ENCODE measurements around the gene FADS1.
A peak's percentile ranks its signal among the peaks of the same experiment; 100 is the strongest.

The FADS1 gene

GRCh38 chr11:61846362-61847020, 29.7 kb upstream of the FADS1 start:
- no peak for DNase-seq (ENCODE audit: low read depth)

- DNase-seq (ENCODE audit: low read depth) = no peak
These were observed 28.2 kb upstream of the FADS1 start for GRCh38 chr11:61844909-61845565.

GRCh38 chr11:61842528-61842820, 25.7 kb upstream of the FADS1 start:
- DNase-seq (ENCODE audit: low read depth) = no peak

- no peak for DNase-seq (ENCODE audit: low read depth)
These were observed 25.1 kb upstream of the FADS1 start for GRCh38 chr11:61841636-61842527.

GRCh38 chr11:61840371-61840770, 23.6 kb upstream of the FADS1 start:
- no peak for DNase-seq (ENCODE audit: low read depth)

DNA sequence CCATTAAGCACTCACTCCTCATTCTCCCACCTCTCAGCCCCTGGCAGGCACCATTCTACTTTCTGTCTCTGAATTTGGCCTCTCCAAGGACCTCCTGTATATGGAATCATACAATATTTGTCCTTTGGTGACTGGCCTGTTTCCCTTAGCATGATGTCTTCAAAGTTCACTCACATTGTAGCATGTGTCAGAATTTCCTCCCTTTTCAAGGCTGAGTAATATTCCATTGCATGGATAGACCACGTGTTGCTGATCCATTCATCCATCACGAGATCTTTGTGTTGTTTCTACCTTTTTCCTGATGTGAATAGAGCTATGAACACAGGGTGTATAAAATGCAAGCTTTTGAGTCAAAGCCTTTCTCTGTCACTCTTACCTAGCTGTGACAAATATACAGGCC, 22.9 kb upstream of the FADS1 start:
- DNase-seq (ENCODE audit: low read depth) = no peak

DNA sequence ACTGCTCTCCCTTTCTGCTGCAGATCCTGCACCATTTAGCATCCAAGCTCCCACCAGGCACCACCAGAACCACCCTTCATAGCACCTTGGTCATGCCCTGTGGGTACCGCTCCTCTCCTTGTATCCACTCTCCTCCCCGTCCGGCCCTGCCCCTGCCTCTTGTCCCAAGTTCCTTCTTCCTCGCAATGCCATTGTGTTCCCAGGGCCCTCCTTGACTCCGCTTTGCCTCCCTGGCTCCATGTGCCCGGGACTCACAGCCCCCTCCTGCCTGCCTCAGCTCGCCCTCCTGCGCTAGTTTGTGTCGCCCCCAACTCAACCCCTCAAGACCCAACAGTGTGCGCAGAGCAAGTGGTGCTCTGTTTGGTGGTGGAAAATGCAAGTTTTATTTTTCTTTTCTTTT, 22.1 kb upstream of the FADS1 start:
- DNase-seq (ENCODE audit: low read depth) = no peak

- no peak for DNase-seq (ENCODE audit: low read depth)
These were observed 21.7 kb upstream of the FADS1 start for GRCh38 chr11:61838501-61838900.

GRCh38 chr11:61837411-61838005, 20.7 kb upstream of the FADS1 start:
- DNase-seq (ENCODE audit: low read depth) = no peak

DNA sequence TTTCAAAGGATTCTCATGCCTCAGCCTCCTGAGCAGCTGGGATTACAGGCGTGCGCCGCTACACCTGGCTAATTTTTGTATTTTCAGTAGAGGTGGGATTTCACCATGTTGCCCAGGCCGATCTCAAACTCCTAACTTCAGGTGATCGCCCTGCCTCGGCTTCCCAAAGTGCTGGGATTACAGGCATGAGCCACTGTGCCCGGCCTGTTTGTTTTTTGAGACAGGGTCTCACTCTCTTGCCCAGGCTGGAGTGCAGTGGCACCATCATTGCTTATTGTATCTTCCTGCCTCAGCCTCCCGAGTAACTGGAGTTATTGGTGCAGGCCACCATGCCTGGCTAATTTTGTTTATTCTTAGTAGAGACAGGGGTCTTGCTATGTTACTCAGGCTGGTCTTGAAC, 19.4 kb upstream of the FADS1 start:
- DNase-seq (ENCODE audit: low read depth) = no peak

DNA sequence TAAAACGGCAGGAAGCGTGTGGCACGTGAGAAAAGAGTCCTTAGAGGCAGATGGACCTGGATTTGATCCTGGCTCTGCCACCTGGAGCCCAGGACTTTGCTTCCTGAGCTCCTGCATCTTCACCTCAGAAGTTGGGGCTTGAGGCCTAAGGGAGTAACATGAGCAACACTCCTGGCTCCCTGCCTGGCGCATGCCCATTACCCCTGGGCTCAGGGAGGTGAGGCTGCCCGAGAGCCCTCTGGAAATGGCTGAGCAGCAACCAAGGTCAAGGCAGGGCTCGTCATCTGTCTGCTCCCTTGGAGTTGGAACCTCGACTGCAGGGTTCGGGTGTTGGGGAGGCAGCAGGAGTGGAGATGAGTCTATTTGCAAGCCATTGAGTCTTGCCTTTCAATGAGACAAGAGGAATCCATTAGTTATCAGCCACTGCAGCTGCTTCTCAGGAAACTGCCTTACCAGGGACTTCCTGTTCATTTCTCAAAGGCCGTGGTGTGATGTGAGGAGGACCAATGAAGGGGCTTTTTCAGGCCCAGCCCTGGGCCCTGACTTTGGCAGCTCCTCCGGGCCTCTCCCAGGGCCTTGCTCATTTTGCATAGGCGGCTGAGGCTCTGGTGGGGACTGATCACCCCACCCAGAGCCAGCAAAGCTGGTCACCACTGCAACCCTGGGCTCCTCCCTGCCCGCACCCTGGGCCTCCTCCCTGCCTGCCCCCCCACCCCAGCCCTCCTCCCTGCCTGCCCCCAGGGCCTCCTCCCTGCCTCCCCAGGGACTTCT, 17.7 kb upstream of the FADS1 start:
- no peak for DNase-seq (ENCODE audit: low read depth)

DNA sequence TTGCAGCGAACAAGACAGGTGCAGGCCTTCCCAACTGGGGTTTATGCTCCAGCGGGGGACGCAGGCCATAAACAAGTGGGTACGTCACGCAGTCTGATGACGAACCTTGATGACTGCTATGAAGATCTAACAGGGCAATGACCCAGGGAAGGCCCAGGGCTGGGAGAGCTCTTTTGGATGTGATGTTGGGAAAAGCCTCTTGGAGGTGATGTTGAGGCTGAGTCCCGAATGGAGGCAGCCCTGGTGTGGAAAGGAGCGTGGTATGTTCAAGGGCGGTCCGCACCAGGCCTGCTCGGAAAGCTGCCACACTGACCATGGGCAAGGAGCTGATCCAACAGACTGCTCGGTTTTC, 17.1 kb upstream of the FADS1 start:
- no peak for DNase-seq (ENCODE audit: low read depth)

DNA sequence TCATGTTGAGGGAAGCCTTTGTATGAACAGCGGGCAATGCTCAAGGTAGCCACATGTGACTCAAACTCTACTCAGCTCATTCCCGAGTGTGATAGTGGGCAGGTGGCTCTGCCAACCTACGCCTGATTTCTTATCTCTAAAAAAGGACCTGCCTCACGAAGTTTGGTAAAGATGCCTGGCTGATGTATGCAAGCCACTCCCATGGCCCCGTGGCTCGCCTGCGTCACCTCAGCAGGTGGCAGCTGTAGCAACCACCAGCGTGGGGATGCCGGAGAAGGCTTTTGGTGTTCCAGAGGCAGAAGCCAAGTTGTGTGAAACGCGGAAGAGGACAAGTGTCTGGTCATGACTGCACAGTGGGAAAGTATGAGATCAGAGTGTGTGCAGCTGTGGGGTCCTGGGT, 16.7 kb upstream of the FADS1 start:
- no peak for DNase-seq (ENCODE audit: low read depth)

DNA sequence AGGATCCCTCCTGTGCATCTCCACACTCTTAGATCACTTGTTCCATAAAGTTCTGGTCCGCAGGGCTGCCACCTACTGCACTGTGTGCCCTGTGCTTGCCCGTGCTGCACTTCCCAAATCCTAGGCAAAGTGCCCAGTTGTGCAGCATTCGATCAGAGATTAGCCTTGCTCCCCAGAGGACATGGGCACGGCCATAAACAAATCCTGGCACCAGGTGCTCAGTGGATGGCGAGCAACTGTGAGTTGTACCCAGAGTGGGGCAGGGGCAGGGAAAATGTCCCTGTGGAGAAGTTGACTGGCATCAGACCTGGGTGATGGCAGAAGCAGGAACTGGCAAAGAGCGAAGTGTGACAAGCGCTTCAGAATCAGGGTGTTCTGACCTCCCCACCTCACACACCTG, 16.0 kb upstream of the FADS1 start:
- no peak for DNase-seq (ENCODE audit: low read depth)

DNA sequence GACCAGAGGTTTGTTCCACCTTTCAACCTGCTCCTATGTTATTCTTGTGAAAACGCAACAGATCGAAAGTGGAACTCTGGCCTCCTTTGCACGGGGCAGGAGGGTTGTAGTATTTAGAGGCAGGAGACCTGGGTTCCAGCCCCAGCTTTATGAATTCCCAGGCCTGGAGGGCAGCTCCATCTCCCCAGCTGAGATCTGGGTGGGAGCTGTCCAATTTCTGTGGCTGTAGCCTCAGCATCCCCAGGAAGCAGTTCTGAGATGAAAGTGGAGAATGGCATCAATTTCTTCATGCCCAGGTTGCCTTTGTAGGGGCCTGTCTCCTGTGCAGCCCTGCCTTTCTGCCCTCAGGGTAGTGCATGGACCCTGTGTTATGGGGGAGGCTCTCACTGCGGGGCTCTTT, 15.4 kb upstream of the FADS1 start:
- no peak for DNase-seq (ENCODE audit: low read depth)

- no peak for DNase-seq (ENCODE audit: low read depth)
These were observed 13.7 kb upstream of the FADS1 start for GRCh38 chr11:61830237-61831105.

DNA sequence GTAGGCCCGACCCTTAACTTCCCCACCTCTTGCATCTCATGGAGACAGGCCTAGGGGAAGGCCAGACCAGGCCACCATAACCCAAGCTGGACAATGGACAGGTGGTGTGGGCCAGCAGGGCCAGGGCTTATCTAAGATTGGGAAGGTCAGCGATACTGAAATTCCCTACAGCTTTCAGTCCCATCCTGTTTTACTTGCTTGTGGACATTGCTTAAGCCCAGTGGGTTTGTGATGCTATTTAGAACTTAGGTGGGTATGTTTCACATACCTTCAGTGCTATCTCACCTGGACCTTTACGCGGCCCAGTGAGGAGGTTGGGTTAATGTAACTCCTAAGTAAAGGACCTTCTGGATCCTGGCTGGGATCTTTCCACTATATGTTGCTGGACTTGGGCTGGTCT, 13.0 kb upstream of the FADS1 start:
- DNase-seq (ENCODE audit: low read depth) = no peak

DNA sequence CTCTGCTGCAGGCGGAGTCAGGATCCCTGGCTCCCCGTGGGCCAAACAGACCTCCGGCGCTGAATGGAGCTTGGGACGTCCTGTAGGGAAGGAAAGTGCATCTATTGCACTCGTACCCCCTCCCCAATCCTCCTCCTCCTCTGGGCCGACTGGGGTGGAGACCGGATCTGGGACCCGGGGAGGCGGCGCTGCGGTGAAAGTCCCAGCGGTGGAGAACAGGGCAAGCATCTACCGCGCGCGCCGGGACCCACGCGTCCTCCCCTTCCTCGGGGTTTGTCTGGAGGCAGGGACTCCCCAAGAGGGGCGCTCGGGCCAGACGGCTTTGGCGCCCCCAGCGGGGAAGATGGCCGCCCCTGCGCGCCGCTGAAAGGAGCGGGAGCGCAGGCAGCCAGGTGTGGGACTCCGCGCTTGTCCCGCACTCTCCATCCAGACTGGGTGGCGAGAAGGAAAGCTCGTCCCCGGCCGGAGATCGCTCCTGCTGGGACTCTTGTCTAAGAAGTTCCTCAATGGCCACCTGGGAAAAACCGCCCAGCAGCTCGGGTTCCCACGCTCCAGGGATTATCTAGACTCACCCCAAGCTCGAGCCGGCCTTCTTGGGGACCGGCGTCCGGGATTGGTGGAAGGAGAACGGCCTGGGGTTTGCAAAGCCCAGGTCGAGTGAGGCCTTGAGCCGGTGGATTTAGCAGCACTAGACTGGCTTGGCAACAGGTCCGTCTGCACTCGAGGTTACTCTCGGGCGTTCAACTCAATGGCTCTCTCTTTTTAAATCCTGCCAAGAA, 12.0 kb upstream of the FADS1 start:
- DNase-seq (ENCODE audit: low read depth) = peak; percentile 10

DNA sequence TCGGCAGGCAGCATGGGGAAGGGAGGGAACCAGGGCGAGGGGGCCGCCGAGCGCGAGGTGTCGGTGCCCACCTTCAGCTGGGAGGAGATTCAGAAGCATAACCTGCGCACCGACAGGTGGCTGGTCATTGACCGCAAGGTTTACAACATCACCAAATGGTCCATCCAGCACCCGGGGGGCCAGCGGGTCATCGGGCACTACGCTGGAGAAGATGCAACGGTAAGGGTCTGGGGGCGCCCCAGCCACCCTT, 11.5 kb upstream of the FADS1 start:
- no peak for DNase-seq (ENCODE audit: low read depth)

DNA sequence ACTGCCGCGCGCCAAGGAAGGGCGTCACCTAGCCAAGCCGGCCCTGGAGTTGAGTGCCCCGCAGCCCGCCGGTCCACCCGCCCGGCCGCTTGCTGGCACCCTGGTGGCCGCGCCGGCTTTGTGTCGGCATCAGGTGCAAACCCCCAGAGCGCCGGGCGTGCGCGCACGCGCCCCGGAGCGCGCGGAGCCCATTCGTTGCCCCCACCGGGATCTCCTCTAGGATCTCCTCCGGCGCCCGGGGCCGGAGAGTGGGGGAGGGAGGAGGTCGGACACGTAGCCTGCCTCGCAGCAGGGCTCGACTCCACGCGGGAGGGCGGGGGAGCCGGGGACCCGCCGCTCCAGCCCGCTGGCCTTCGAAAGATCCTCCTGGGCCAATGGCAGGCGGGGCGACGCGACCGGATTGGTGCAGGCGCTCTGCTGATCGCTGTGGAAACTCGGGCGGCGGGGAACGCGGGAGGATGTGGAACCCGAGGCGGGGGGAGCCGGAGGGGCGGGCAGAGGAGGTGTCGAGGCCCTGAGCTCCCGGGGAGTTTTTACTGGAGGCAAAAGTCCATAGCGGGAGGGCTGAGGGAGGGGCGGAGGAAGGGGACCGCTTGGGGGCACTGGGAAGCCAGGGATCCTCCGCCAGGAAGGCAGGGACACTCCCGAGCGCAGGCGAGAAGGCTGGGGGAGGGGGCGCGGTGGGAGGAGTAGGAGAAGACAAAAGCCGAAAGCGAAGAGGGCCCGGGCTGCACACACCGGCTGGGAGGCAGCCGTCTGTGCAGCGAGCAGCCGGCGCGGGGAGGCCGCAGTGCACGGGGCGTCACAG, 11.0 kb upstream of the FADS1 start, which contains the start of gene FADS2:
FADS2 (plus strand) TSS at position 730 of the 808 bp plus-strand sequence. CDS start 91 bp downstream, outside the sequence.
- DNase-seq (ENCODE audit: low read depth) = peak; percentile 41
